UCSD-AML1 (cell line): ENCODE results near the gene CD6.

Experiments used
- DNase-seq: peaks from one replicate; lab custom pipeline; 2025; ENCODE audit not compliant: unreplicated experiment; lab: John Stamatoyannopoulos, UW

The CD6 gene, protein sequence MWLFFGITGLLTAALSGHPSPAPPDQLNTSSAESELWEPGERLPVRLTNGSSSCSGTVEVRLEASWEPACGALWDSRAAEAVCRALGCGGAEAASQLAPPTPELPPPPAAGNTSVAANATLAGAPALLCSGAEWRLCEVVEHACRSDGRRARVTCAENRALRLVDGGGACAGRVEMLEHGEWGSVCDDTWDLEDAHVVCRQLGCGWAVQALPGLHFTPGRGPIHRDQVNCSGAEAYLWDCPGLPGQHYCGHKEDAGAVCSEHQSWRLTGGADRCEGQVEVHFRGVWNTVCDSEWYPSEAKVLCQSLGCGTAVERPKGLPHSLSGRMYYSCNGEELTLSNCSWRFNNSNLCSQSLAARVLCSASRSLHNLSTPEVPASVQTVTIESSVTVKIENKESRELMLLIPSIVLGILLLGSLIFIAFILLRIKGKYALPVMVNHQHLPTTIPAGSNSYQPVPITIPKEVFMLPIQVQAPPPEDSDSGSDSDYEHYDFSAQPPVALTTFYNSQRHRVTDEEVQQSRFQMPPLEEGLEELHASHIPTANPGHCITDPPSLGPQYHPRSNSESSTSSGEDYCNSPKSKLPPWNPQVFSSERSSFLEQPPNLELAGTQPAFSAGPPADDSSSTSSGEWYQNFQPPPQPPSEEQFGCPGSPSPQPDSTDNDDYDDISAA

GRCh38 chr11:60971520-60971919 is at the start of gene CD6:
CD6 (plus strand) TSS chr11:60971680; CDS start chr11:60971866, 186 bp downstream.
- DNase-seq = peak; percentile 58

DNA sequence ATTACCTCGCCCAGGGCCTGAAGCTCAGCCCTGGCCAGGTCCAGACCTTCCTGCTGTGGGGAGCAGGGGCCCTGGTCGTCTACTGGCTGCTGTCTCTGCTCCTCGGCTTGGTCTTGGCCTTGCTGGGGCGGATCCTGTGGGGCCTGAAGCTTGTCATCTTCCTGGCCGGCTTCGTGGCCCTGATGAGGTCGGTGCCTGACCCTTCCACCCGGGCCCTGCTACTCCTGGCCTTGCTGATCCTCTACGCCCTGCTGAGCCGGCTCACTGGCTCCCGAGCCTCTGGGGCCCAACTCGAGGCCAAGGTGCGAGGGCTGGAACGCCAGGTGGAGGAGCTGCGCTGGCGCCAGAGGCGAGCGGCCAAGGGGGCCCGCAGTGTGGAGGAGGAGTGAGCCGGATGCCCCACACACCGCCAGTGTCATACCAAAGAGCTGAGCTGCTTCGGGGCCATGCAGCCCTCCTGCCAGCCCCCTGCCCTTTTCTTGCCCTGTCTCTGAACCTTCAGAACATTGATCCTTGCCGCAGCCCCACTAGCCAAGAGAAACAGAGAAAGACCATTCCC is 49.6 kb upstream of the CD6 start:
- no peak for DNase-seq

GRCh38 chr11:60922906-60923305 is 48.6 kb upstream of the CD6 start:
- DNase-seq = no peak

DNA sequence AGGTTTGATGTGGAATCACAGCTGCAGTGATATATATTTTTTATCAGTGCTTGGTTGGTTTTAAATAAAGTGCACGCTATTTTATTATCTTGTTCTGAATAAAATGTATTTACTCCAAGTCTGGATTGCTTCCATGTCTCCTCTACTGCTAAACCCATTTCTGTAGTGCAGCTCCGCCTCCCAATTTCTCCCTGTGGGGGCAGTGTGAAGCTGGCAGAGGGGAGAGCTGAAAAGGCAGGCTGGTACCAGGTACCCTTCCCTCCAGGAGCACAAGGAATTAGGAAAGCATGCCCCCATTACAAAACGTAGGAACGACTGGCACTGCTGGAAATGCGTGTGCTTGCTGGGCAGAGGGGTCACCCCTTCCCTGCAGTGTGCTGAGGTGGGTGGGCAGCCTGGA is 48.2 kb upstream of the CD6 start:
- DNase-seq = no peak

DNA sequence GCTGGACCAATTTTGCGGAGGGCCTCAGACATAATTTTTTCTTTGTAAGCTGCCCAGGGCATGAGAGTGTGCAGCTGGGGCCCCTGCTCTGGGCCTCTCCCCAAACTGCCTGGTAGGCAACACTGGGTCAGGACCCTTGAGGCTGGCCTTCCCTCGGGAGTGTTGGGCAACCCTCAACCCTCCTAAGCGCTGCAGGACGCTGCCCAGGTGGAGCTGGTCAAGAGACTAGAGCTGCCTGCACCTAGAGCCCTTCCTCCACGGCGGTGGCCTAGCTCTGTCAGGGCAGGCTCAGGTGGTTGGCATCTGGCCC is 47.7 kb upstream of the CD6 start:
- DNase-seq = no peak

DNA sequence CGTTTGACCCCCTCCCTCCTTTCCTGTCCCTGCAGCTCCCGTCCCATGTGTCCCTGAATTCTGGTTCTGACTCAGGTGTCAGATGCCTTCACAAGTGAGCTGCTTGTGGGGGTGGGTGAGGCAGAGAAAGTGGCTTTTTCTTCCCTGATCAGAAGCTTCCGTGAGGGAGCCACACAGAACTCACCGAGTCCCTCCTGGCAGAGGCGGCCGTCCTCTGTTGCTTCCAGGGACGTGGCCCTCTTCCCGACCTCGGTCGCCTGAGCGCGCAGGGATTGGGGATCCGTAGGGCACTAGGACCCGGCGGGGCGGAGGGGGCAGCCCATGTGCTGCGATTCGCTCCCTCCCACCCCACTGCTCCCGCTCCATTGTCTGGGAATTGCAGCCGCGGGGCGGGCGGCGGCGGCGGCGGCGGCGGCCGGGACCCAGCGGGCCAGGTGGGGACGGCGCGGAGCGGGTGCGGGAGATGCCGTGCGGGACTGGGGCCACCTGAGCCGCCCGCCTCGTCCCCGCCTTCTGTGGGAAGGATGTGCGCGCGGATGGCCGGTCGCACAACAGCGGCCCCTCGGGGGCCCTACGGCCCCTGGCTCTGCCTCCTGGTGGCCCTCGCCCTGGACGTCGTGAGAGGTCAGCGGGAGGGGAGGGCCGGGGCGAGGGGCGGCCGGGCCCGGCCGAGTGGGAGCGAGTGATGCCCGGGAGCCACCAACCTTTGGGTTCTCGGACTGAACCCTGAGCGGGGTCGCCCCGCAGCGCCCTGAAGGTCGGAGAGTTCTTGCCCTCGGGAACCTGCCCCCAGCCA is 47.2 kb upstream of the CD6 start, which contains the start of gene TMEM132A:
TMEM132A (plus strand) TSS at position 351 of the 796 bp plus-strand sequence; CDS start at position 525, 174 bp downstream.
- DNase-seq = peak; percentile 38

DNA sequence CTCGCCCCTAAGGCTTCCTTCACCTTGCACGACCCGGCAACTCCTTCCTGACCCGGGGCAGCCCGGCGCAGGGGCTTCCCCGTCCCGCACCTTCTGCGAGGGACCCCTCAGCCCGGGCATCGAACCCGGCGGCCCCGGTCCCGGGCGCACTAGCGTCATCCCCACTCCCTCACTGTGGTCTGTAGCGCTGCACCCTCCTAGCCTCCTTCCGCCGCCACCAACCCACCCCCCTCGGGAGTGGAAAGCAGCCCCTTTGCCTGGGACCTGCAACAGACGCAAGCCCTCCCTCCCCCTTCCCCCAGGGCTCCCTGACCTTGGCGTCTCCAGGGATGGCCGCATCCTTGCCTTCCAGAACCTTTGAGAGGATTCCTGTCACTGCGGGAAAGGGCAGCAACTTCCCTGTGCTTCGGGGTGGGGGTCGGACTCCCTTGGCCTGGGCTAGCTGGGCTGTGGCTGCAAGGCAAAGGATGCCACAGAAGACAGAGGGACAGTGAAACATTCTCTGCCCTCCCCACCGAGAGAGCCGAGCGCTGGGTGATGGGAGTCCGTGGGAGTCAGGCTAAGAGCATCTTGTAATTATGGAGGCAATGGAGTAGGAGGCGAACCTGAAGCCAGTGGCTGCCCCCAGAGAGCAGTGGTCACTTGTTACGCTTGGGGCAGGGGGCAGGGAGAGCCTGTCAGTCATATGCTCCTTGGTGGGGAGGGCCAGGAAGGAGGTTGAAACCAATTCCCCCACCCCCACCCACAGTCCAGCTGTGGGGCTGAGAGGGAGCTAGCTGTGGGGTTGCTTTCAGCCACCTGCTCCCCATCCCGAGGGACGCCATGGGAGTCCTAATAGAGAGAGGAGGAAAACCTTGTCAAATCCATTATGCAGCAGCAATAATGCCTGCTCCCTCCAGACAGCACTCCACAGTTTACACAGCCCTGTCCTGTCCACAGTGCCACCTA is 46.3 kb upstream of the CD6 start:
- no peak for DNase-seq

DNA sequence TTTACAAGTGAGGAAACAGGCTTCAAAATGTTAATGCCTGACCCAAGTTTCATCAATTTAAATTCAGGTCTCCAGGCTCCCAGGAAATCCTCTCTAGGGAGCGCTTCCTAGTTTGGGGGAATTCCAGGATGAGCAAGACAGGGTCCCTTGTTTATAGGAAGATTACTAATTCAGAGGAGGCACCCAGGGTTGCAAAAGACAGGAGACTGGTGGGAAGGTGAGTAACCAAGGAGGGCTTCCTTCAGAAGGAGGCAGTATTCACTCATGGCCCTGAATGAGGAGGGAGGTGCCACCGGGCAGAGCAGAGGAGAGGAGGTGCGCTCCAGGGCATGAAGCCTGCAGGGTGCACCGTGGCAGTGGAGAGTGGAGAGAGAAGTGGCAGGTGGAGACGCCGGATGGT is 45.6 kb upstream of the CD6 start:
- no peak for DNase-seq

- no peak for DNase-seq
Observed at GRCh38 chr11:60926500-60926899, 45.0 kb upstream of the CD6 start.

DNA sequence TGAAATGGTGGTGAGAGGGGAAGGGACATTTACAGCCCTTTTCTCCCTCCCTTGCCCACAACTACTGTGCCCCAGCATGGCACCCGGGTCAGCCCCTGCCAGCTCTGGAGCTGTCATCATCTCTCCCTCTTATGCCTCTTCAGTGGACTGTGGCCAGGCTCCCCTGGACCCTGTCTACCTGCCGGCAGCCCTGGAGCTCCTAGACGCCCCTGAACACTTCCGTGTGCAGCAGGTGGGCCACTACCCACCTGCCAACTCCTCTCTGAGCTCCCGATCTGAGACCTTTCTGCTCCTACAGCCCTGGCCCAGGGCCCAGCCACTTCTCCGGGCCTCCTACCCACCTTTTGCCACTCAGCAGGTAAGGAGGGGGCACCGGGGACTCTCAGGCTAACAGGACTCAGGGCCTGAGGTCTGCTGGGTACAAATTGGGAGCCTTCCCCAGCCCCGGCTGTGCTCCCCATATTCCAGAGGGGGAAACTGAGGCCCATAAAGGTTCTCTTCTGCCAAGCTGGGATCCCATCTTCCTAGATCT is 44.4 kb upstream of the CD6 start:
- no peak for DNase-seq

DNA sequence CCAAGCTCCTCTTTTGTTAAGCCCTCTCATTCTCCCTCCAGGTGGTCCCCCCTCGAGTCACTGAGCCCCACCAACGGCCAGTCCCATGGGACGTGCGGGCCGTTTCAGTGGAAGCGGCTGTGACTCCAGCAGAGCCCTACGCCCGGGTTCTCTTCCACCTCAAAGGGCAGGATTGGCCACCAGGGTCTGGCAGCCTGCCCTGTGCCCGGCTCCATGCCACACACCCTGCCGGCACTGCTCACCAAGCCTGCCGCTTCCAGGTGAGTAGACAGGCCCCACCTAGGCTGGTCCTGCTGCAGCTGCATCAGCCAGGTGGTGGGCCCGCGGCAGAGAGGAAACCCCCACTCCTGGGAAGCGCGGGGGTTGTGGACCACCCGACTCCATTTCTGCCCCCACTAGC is 43.9 kb upstream of the CD6 start:
- no peak for DNase-seq

GRCh38 chr11:60928563-60929001 is 42.9 kb upstream of the CD6 start:
- no peak for DNase-seq

DNA sequence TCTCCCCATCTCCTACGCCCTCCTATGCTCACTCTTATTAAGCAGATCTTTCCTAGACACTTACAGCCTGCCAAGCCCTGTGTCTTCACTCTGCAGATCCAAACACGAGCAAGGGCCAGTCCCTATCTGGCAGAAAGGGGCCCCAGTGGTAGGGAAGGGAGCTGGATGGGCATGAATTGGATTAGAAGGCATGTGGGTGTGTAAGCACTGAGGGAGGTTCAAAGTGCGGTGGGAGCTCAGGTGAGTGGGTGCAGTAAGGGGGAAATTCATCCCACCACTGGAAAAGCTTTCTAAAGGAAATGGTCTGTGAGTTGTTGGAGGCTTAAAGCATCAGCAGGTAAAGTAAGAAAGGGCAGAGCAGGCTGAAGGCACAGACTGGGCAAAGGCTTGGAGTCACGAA is 41.7 kb upstream of the CD6 start:
- DNase-seq = no peak

DNA sequence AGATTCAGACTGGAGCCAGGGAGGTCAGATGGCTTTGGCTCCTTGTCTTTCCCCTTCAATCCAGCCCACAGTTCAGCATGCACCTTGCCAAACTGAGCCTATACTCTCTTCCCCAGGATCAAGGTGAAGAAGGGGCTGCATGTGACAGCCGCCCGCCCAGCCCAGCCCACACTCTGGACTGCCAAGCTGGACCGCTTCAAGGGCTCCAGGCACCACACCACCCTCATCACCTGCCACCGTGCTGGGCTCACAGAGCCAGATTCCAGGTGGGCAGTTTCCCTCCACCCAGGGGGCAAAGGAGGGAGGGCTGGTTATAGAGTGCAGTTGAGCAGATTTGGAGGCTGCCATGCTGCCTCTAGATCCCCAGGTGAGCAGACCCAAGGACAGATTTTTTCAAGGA is 41.1 kb upstream of the CD6 start:
- no peak for DNase-seq

DNA sequence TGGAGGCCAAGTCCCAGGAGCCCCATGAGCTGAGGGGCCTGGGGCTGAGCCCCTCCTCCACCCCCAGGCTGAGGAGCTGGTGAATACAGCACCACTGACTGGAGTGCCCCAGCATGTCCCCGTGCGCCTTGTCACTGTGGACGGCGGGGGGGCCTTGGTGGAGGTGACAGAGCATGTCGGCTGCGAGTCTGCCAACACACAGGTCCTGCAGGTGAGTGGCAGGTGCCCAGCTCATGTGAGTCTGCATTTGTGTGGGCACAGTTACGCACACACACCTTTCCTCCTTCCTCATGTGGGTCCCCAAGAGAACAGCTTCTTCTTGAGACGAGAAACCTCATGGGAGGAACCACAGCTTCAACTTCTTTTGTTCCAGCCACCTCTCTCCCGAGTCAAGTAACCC is 39.6 kb upstream of the CD6 start:
- DNase-seq = no peak

GRCh38 chr11:60932605-60933356 is 38.7 kb upstream of the CD6 start:
- DNase-seq = no peak

- no peak for DNase-seq
Observed at GRCh38 chr11:60933416-60934123, 37.9 kb upstream of the CD6 start.

DNA sequence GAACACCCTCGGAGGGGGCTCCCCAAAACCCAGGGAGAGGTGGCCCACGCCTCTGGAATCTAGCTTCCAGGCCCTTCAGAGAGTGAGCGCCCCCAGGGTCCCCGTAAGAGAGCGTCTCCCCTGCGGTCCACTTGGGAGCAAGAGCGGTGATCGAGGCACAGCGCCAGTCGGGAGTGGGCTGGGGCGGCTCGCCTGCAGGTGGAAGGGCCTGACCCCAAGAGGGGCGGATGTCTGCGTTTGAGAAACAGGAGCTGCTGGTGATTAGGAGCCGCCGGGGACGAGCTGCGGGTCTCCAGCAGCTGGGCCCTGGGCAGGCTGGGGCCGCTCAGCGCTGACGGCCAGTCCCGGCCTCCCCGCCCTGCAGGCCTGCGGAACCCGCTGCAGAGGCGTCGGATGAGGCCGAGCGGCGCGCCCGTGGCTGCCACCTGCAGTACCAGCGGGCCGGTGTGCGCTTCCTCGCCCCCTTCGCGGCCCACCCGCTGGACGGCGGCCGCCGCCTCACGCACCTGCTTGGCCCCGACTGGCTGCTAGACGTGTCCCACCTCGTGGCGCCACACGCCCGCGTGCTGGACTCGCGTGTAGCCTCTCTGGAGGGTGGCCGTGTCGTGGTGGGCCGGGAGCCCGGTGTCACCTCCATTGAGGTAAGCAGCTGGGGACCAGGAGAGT is 37.2 kb upstream of the CD6 start:
- DNase-seq = no peak
